ENCODE results near the gene CENPT.

- no peak for TF ChIP-seq CTCF (IDR thresholded peaks at IDR 0.05; ENCODE audit: borderline replicate concordance, extremely low read depth, low read length, poor library complexity, severe bottlenecking)
- no peak for TF ChIP-seq EZH2 (IDR thresholded peaks at IDR 0.05; ENCODE audit: borderline replicate concordance, low read depth, low read length, severe bottlenecking)
These were observed 14.4 kb upstream of the CENPT start for GRCh38 chr16:67861877-67862276.
